Activated naive CD4-positive, alpha-beta T cell treated with anti-CD3 and anti-CD28 coated beads for 36 hours (primary cell): ENCODE data around the gene INPP5J. TPM values are rescaled to one million over a fixed set of nuclear protein-coding genes. Genes with fewer than 3 reads are reported as not detected.
A peak's percentile ranks its signal among the peaks of the same experiment; 100 is the strongest.

ENCODE experiments used
- CTCF ChIA-PET: fragments of 350-600 bp; sonication (Branson Sonifier 250); formaldehyde crosslinking; loops from one replicate; lab custom pipeline; 2021; ENCODE audit warnings: antibody characterized with exemption; lab: Charles Lee
- DNase-seq: peaks from one replicate; pipeline ENCODE4 v3.0.0-alpha.2; 2020
- H3K27ac Mint-ChIP-seq: one replicate; pipeline ENCODE4 v1.8.0; 2021; ENCODE audit warnings: mild to moderate bottlenecking, mixed read lengths
- H3K27me3 Mint-ChIP-seq: one replicate; pipeline ENCODE4 v1.8.0; 2021; ENCODE audit warnings: low read depth, mixed read lengths
- H3K36me3 Mint-ChIP-seq: one replicate; pipeline ENCODE4 v1.8.0; 2021; ENCODE audit warnings: low read depth, mixed read lengths
- H3K4me1 Mint-ChIP-seq: one replicate; pipeline ENCODE4 v1.8.0; 2021; ENCODE audit warnings: low read depth, mixed read lengths
- H3K4me3 Mint-ChIP-seq: one replicate; pipeline ENCODE4 v1.8.0; 2021; ENCODE audit warnings: mild to moderate bottlenecking, moderate library complexity, mixed read lengths
- H3K9me3 Mint-ChIP-seq: one replicate; pipeline ENCODE4 v1.8.0; 2021; ENCODE audit warnings: mixed read lengths
- intact Hi-C: fragments of 100-400 bp; cut with micrococcal nuclease; formaldehyde crosslinking; loops from one replicate; pipeline ENCODE4 v1.15.1; 2023
- total RNA-seq, 2 experiments: library from RNA; stranded (reverse); gene quantifications; one replicate each; pipeline ENCODE4 v1.2.3, GENCODE V29; 2021

Gene INPP5J
- total RNA-seq, 2 experiments from 2014 or later = 0.12 to 0.17 TPM

- Mint-ChIP-seq H3K4me3 (no peak overlapping the region), H3K9me3 (peaks cover 2% of the 10 kb centered on the region), H3K27me3 (no peaks in the 10 kb centered on the region), H3K27ac (peak overlapping the region; percentile 20), H3K36me3 (no peaks in the 10 kb centered on the region), H3K4me1 (peaks cover 10% of the 10 kb centered on the region)
- peak; percentile 43 for DNase-seq
- intact Hi-C loops = no loop called here
- CTCF ChIA-PET = interaction anchor here (0.9 to 1.0 kb wide), 2 partner anchors 35 to 36 kb away, joined by 3 to 4 read pairs; no protein-coding TSS in a partner anchor
Measured at GRCh38 chr22:31144223-31144622, 21.5 kb downstream of the INPP5J start.

- no peak overlapping the region for H3K4me3 Mint-ChIP-seq
- CTCF ChIA-PET = interaction anchor here (0.6 to 1.7 kb wide), 6 partner anchors 11 to 180 kb away, joined by 3 to 6 read pairs (median 4); partner anchors contain the start of genes MORC2 and RNF185
- H3K4me1 Mint-ChIP-seq = peaks cover 8% of the 10 kb centered on the region
- H3K9me3 Mint-ChIP-seq = peaks cover 2% of the 10 kb centered on the region
- intact Hi-C loops = loop anchor here (1.0 to 5.0 kb wide), 3 partner anchors 41 to 386 kb away; partner anchors contain the start of gene SELENOM
- no peak for DNase-seq
- peaks cover 3% of the 10 kb centered on the region for H3K27me3 Mint-ChIP-seq
- no peaks in the 10 kb centered on the region for H3K36me3 Mint-ChIP-seq
- H3K27ac Mint-ChIP-seq = no peak overlapping the region
Measured at GRCh38 chr22:31148488-31148887, 25.7 kb downstream of the INPP5J start.

GRCh38 chr22:31148953-31149627, 26.3 kb downstream of the INPP5J start:
- H3K27ac Mint-ChIP-seq = no peak overlapping the region

GRCh38 chr22:31150615-31151014, 27.8 kb downstream of the INPP5J start:
- H3K27me3 Mint-ChIP-seq = peaks cover 3% of the 10 kb centered on the region
- CTCF ChIA-PET = interaction anchor here (0.6 kb wide), 1 partner anchor 57 kb away, joined by 4 read pairs; no protein-coding TSS in a partner anchor

More at GRCh38 chr22:31148953-31149627, 26.3 kb downstream of the INPP5J start:
- H3K27me3 Mint-ChIP-seq = peaks cover 3% of the 10 kb centered on the region
- peaks cover 3% of the 10 kb centered on the region for H3K4me1 Mint-ChIP-seq
- no peaks in the 10 kb centered on the region for H3K36me3 Mint-ChIP-seq
- CTCF ChIA-PET = interaction anchor here (0.7 to 1.7 kb wide), 5 partner anchors 53 to 202 kb away, joined by 3 to 6 read pairs (median 3); no protein-coding TSS in a partner anchor
- H3K9me3 Mint-ChIP-seq = peaks cover 2% of the 10 kb centered on the region
- H3K4me3 Mint-ChIP-seq = no peak overlapping the region
- peak; percentile 62 for DNase-seq
- intact Hi-C loops = loop anchor here (1.0 to 5.0 kb wide), 4 partner anchors 42 to 386 kb away; partner anchors contain the start of gene SELENOM

GRCh38 chr22:31151872-31152271, 29.1 kb downstream of the INPP5J start:
- CTCF ChIA-PET = no interaction called here
- no peak overlapping the region for H3K4me3 Mint-ChIP-seq
- H3K27me3 Mint-ChIP-seq = peaks cover 3% of the 10 kb centered on the region
- no peak for DNase-seq
- H3K4me1 Mint-ChIP-seq = no peaks in the 10 kb centered on the region
- H3K9me3 Mint-ChIP-seq = peaks cover 2% of the 10 kb centered on the region
- intact Hi-C loops = no loop called here
- no peaks in the 10 kb centered on the region for H3K36me3 Mint-ChIP-seq
- H3K27ac Mint-ChIP-seq = no peak overlapping the region

More at GRCh38 chr22:31150615-31151014, 27.8 kb downstream of the INPP5J start:
- intact Hi-C loops = no loop called here
- Mint-ChIP-seq H3K27ac (no peak overlapping the region), H3K36me3 (no peaks in the 10 kb centered on the region), H3K4me3 (no peak overlapping the region), H3K9me3 (peaks cover 2% of the 10 kb centered on the region), H3K4me1 (no peaks in the 10 kb centered on the region)
- no peak for DNase-seq

- CTCF ChIA-PET = interaction anchor here (0.7 kb wide), 1 partner anchor 16 kb away, joined by 4 read pairs; no protein-coding TSS in a partner anchor
- no peaks in the 10 kb centered on the region for H3K36me3 Mint-ChIP-seq
- H3K4me1 Mint-ChIP-seq = no peaks in the 10 kb centered on the region
- peaks cover 3% of the 10 kb centered on the region for H3K27me3 Mint-ChIP-seq
- intact Hi-C loops = no loop called here
- no peak overlapping the region for H3K4me3 Mint-ChIP-seq
- H3K27ac Mint-ChIP-seq = no peak overlapping the region
- DNase-seq = no peak
- no peaks in the 10 kb centered on the region for H3K9me3 Mint-ChIP-seq
Measured at GRCh38 chr22:31153357-31153756, 30.6 kb downstream of the INPP5J start.

- intact Hi-C loops = no loop called here
- DNase-seq = no peak
- H3K27ac Mint-ChIP-seq = no peak overlapping the region
- CTCF ChIA-PET = no interaction called here
- H3K4me1 Mint-ChIP-seq = peaks cover 4% of the 10 kb centered on the region
- no peaks in the 10 kb centered on the region for H3K9me3 Mint-ChIP-seq
- H3K4me3 Mint-ChIP-seq = no peak overlapping the region
- H3K36me3 Mint-ChIP-seq = peaks cover under 1% of the 10 kb centered on the region
- peaks cover 3% of the 10 kb centered on the region for H3K27me3 Mint-ChIP-seq
Measured at GRCh38 chr22:31154975-31155374, 32.2 kb downstream of the INPP5J start.

- peaks cover 2% of the 10 kb centered on the region for H3K27me3 Mint-ChIP-seq
- H3K4me3 Mint-ChIP-seq = no peak overlapping the region
- intact Hi-C loops = no loop called here
- no peak overlapping the region for H3K27ac Mint-ChIP-seq
- peaks cover 2% of the 10 kb centered on the region for H3K36me3 Mint-ChIP-seq
- H3K9me3 Mint-ChIP-seq = no peaks in the 10 kb centered on the region
- peaks cover 5% of the 10 kb centered on the region for H3K4me1 Mint-ChIP-seq
- CTCF ChIA-PET = no interaction called here
- DNase-seq = no peak
Measured at GRCh38 chr22:31155422-31155821, 32.7 kb downstream of the INPP5J start.

GRCh38 chr22:31160328-31160978, 37.7 kb downstream of the INPP5J start:
- H3K27me3 Mint-ChIP-seq = no peaks in the 10 kb centered on the region
- peaks cover 5% of the 10 kb centered on the region for H3K36me3 Mint-ChIP-seq
- no peaks in the 10 kb centered on the region for H3K9me3 Mint-ChIP-seq
- peak; percentile 28 for DNase-seq
- intact Hi-C loops = loop anchor here (1.0 kb wide), 2 partner anchors 13 to 191 kb away; partner anchors contain the start of gene TUG1
- peak overlapping the region; percentile 96 for H3K27ac Mint-ChIP-seq
- peaks cover 33% of the 10 kb centered on the region for H3K4me1 Mint-ChIP-seq
- H3K4me3 Mint-ChIP-seq = peak overlapping the region; percentile 100
- CTCF ChIA-PET = interaction anchor here (1.5 to 1.7 kb wide), 2 partner anchors 51 to 112 kb away, joined by 3 to 5 read pairs; no protein-coding TSS in a partner anchor

- Mint-ChIP-seq H3K4me3 (peak overlapping the region; percentile 100), H3K4me1 (peaks cover 36% of the 10 kb centered on the region), H3K27ac (no peak overlapping the region), H3K9me3 (no peaks in the 10 kb centered on the region), H3K36me3 (peaks cover 9% of the 10 kb centered on the region), H3K27me3 (no peaks in the 10 kb centered on the region)
- intact Hi-C loops = no loop called here
- CTCF ChIA-PET = interaction anchor here (0.6 to 1.5 kb wide), 3 partner anchors 58 to 111 kb away, joined by 3 to 5 read pairs (median 4); no protein-coding TSS in a partner anchor
- no peak for DNase-seq
Measured at GRCh38 chr22:31161386-31161785, 38.6 kb downstream of the INPP5J start.

GRCh38 chr22:31162015-31162765, 39.4 kb downstream of the INPP5J start:
- intact Hi-C loops = no loop called here
- Mint-ChIP-seq H3K9me3 (no peaks in the 10 kb centered on the region), H3K4me3 (no peak overlapping the region), H3K4me1 (peaks cover 41% of the 10 kb centered on the region), H3K36me3 (peaks cover 9% of the 10 kb centered on the region), H3K27me3 (no peaks in the 10 kb centered on the region), H3K27ac (peak overlapping the region; percentile 46)
- CTCF ChIA-PET = interaction anchor here (0.6 to 1.9 kb wide), 9 partner anchors 11 to 652 kb away, joined by 3 to 7 read pairs (median 5); partner anchors contain the start of gene LIMK2
- DNase-seq = no peak
